NCI-H526 (cell line): ENCODE measurements around the gene SH2D2A.

Experiments used
- DNase-seq, 2 experiments: peaks; one replicate each; lab custom pipeline; 2025; lab: John Stamatoyannopoulos, UW

Gene SH2D2A

DNA sequence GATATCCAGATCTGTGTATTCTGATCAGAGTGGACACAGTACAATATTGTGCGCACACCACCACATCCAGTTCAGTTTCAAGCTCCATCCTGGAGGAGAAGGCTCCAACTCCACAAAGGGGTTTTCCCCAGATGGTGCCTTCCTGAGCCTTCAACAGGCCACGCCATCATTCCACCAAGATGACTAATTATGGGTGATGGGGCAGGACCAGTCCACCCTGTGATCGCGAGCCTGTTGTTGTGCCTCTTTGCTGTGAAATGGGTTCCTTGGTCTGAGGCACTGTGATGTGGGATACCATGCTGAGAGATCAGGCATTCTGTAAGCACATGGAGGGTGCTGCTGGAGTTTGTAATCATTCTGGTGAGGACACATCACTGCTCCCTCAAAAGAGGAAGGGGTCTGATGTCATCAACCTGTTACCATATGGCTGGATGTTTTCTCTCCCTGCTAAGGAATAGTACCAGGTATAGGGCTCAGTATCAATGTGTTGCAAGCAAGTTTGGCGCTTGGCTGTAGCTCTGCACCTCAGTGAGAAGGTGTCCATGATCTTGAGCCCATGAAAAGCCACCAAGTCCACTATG, 6.7 kb upstream of the SH2D2A start:
- no peak for DNase-seq

DNA sequence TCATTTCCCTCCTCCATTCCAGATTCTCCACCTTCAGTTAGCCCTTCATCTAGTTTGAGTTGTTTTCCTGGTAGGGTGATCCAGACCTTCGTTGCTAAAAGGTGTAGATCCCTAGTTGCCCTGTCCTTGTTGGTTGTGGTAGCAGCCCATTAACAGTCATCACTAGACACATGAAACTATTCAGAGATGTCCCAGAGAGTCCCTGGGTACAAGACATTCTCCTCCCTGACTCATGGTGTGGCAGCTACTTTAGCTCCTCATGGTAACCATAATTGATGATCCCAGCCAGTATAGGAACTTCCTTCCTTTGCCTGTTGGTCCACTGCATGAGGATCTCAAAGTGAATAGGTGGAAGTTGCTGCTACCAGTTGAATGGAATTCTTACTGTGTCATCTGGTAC, 6.0 kb upstream of the SH2D2A start:
- DNase-seq: no peak

DNA sequence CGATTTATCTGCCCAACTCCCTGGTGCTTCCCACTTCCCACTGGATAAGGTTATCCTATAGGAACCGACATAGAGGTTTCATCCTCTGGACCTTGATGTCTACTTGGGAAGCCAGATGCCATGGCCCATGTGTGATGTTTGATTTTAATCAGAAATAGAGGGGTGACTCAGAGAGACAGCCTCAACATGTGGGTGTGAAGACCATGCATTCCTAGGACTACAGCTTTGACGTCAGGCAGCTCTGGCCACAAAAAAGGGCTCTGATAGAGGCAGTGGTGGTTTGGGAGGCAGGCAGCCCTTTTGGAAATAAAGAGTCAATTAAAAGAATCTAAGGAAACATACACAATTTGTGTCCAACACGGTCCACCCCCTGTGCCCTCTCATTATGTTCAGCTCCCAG, 5.2 kb upstream of the SH2D2A start:
- no peak for DNase-seq

DNA sequence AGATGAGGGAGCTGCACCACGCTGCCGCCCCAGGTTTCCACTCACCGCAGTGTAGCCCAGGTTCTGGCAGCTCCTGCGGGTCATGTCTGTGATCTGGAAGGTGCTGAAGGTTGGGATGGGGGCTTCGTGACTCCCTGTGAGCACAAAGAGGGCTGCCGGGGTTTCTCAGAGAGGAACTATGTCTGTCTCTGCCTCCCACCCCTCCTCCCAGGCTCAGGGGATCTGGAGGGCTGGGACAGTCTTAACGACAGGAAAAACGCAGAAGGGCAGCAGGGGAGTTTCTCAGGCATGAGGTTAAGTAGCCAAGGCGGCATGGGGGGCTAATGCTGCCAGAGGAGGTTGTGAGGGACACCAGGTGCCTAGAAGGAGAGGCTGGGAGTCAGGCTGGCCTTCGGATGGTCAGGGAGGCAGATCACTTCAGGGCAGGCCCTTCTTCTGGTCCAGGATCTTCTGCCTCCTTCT, 656 bp downstream of the SH2D2A start:
- no peak for DNase-seq

DNA sequence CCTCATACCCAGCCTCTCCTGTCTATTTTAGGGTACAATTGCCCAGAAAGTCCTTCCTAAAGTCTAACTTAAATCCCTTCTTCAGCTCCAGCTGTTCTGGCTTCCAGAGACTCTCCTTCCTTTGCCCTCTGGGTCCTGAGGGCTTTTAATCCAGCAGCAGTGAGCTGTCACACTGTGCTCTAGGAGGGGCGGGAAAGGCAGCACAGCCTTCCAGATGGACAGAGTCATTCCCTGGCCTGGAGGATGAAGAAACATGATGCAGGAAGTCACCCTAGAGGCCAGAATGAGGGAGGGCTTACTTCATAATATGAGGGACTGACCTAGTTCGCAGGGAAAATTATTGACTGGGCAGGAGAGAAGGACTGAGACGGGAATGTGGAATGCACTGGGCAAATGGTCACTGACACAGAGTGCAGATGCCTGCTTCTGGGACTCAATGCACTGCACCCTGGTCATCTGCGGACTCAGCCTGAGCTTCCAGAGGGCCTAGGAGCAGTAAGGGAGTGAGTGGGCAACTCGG, 1.3 kb downstream of the SH2D2A start:
- DNase-seq: peak in 1 of 2 experiments; percentile 25

DNA sequence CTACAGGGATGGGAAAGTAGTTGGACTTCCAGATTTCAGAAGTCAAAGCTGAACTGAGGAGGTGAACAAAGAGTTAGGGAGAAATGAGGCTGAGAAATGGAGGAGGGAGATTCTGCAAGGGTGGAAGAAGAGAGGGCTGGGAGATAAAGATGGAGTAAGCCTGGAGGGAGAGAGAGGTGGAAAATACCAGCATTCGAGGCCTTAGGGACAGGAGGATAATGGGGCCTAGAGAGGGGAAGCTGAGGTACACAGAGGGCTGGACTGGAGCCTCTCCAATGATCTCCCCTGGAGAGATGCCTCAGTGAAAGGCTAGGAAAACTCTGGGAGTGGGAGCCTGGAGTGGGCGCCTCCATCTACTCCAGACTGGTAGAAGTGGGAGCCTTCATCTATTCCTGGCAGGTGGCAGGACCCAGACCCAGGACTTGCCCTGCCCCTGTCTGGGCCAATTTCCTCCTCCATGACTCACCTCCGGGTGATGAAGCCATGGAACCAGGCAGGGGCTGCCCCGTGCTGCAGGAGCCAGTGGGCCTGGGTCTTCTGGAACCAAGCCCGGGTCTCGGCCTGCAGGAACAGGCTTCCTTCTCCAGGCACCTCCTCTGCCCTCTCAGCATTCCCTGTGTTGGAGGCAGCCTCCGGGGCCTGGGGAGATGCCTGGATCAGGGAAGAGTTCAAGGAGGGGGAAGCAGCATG, 1.9 kb downstream of the SH2D2A start:
- DNase-seq: no peak

DNA sequence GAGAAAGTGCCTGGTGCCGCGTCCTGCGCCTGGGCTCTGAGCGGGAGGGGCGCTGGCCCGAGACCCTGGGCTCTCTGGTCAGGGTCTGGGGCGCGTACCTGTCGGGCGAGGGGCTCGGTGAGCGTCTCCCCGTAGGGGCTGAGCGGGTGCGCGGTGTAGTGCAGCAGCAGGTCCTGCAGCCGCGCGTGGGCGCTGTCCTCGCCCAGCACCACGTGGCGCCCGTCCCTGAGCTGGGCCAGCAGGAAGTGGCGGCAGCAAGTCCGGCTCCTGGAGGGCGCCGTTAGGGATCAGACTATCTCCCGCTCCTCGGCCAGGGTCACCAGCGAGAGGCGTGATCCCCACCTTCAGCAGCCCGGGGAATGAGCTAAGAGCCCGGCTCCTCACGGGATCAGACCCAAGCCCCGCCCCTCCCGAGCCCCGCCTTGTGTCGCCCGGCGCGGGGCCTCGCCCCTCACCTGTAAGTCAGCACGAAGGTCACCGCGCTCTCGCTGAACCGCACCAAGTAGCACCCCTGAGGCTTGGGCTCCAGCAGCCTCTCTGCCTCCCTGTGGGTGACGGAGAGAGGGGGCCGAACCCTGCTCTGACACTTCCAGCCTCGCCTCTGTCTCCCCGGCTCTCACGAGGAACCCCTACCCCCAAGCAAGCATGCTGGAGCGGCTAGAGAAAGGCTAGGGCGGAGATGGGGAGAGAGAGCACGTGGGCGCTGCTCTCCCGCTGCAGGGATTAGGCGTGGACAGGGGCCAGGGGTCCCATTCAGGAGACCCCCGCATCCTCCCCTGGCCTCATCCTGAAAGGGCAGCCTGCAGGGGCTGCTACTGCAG, 2.7 kb downstream of the SH2D2A start:
- DNase-seq: peak; percentile 70 to 97

DNA sequence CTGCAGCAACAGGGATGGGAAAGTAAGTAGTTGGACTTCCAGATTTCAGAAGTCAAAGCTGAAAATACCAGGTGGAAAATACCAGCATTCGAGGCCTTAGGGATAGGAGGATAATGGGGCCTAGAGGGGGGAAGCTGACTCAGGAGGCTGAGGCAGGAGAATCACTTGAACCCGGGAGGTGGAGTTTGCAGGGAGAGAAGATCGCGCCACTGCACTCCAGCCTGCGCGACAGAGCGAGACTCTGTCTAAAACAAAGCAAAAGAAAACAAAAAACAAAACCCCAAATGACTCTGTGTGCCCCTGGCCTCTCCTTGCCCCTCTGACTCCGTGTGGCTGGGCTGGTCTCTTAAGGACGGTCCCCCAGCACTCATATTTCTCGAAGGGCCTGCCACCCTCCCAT, 3.4 kb downstream of the SH2D2A start:
- no peak for DNase-seq

DNA sequence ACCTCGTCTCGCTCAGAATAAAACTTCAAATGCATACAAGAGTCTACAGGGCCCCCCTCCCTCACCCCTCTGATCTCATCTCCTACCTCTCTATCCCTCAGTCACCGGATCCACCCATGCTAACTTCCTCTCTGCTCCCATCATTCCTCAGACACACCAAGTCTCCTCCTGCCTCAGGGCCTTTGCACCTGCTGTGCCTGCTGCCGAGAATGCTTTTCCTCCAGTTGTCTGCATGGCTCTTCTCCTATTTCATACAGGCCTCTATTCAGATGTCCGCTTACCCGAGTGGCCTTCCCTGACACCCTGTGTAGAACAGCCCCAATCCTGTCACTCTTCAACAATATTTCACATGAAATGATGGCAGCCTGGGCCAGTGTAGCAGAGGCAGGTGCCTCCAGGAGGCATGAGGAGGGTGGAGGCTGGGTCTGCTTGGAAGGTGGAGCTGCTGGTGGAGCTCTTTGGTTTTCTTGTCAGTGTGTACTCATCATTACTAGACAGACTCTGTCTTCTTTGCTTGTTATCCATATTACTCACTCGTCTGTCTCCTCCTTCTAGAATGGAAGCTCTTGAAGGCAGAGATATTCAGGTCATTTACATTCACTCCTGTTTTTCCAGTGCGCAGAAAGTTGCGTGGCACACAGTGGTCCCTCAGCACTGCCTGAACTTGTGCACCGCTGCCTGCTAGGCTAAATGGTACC, 4.2 kb downstream of the SH2D2A start:
- no peak for DNase-seq

DNA sequence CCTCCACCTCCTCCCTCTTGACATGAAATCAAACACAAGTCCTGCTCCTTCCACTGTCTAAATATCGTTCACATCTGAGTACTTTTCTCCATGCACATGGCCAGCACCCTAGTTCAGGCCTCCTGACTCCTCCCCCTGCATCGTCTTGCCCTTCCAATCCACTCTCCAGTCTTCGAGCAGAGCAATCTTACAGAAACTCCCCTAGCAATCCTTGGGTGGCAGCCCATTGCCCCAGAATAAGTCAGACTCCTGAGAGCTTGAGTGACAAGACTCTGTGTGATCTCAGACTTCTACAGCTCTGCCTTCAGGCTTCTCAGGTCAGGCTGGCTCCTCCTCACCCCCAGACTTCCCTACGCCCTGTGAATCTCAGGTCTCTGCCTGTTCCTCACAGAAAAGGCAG, 5.5 kb downstream of the SH2D2A start:
- no peak for DNase-seq

DNA sequence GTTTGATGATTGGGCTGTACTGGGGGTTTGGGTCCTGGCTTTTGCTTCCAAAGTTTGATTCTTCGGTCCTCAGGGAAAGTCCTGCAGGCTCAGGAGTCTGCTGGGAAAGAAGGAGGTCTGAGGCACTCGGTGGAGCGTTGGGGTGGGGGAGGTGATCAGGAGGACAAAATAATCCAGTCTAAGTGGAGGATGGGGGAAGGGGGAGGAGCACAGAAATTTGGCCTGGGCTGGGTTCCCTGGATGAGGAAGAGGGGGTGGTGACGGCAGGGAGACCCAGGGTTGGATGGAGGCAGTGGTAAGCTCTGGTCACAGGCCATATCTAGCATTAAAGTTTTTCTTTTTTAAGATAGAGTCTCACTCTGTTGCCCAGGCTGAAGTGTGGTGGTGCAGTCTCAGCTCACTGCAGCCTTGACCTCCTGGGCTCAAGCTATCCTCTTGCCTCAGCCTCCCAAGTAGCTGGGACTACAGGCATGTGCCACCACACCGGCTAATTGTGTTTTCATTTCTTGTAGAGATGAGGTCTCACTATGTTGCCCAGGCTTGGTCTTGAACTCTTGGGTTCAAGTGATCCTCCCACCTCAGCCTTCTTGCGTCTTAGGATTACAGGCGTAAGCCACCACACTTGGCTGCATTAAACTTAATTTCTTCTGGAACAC, 6.8 kb downstream of the SH2D2A start:
- no peak for DNase-seq

DNA sequence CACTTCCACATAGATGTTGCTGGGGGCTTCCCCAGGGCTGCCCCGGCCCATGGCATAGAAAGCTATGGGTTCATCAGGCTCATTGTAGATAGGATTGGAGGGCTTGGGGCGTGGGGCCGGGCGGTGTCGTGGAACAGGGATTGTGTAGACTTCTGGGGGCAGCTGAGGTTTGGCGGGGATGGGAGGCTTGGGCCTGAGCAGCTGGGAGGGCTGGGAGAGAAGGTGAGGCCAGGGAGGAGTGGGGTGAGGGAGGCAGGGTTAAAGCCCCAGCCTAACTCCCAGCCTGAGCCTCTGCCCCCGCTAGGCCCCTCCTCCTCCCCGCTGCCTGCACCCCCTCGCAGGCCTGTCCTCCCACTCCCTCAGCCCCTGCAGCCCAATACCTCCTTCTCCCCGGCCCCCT, 7.4 kb downstream of the SH2D2A start:
- no peak for DNase-seq

DNA sequence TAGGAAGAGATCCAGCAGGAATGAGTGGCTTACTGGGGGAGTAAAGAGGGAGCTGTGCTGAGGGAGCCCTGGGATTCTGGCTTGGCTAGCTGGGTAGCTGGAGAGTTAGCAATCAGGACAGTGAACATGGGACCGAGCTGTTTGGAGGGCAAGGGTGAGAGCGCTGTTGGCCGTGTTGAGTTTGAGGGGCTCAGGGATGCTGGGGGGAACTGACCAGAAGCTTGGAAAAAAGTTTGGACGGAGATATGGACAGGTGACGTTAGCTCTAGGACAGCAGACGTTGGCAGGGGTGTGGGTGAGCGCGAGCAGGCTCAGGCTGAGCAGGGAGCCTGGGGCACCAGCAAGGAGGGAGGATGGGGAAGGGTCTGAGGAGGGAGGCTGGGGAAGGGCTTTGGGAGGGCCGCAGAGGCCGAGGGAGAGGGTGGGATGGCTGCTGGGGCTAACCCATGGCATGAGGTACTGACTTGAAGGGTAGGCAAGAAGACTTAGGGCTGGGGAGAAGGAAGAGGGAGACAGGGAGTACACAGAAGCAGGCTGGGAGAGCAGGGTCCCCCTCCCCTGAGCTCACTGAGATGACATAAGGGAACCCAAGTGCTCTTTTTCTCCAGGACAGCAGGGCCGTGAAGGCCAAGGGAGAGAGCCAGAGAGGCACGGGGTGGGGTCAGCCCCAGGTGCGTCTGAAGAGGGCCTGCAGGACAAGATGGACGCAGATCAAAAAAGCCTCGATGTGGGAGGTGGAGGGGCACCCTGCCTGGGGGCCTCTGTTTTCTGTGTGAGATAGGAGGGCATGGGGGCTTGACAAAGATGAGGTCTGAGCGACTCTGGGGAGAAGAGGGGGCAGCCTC, 8.2 kb downstream of the SH2D2A start:
- no peak for DNase-seq

DNA sequence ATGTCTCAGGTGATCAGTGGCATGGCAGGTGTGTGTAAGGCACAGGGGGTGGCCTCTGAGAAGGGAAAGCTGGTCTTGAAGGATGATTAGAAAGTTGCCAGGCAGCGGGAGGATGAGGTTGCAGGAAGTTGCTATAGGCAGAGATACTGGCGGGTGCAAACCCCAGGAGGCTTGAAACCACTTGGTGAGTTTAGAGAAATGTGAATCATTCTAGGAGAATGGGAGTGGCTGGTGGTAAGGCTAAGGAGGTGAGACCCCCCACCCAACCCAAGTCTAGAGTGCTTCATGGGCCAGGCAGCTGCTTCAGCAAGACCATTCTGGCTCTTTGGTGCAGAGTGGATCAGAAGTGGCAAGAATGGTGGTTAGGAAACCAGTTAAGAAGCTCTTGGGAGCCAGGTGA, 9.0 kb downstream of the SH2D2A start:
- no peak for DNase-seq

DNA sequence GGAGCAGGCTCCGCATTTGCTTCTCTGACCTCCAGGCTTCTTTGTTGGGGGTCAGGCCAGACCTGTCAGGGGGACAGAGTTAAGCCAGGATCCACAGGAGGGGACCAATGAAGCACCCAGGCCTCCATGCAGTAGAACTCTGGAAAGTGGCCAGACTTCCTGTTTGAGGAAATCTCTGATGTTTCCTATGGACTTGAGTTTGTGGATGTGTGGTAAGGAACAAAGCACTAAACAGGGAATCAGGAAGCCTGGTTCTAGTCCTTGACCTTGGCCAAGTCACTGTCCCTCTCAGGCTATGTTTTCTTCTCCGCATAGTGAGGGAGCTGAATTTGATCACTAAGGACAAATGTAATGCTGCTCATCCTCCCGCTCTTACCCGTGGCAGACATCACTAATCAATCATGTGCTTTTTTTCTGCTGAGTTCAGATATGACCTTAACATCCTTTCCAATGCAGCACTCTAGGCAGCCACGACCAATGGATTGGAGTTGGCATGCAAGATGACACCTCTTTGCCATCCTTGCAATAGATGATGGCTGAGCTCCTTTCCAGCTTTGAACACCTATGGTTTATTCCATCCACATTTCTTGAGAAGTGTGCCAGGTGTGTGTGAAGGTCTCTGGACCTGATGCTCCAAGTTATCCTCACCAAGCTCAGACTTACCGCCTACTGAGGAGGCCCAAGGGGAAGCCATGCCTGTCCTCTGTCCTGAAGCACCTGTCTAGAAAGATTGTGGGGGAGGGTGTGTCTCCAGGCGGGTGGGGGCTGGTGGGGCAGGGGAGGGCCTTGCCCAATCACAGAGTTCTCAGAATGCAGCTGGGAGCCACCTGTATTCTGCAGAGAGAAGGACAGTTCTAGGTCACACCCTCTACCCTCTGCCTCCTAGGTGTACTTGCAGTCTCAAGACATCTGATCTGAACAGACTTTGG, 9.9 kb downstream of the SH2D2A start:
- DNase-seq: no peak

DNA sequence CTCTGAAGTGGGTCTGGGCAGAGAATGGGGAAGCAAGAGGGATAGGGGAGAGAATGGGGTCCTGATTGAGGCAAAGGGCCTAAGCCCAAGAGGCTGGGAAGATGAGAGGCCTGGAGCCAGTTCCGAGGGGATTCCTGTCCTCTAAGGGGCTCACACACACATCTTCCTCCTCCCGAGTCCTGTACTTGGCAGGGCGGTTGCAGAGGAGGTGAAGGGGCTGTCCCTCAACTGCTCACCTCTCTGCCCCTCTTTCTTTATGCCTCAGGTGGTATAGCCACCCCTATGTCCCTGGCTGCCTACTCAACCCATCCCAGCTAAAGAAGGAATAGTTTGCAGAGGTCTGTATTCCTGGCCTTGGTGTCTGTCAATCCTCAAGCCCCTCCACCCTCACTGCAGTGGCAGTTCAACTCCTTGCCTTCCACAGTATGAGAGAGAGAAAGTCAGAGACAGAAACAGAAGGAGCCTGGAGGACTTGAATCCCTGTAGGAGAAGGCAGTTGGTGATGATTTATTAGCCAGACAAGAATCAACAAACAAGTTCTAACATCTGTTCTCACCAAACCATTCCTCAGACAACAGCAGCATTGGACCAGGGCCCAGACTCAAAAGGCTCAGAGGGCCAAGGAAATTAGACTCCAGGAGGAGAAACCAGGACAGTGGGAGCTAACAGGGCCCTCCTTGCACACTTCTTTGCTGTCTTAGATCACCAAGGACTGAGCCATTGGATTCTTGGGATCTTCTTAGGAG, 10.7 kb downstream of the SH2D2A start:
- no peak for DNase-seq

DNA sequence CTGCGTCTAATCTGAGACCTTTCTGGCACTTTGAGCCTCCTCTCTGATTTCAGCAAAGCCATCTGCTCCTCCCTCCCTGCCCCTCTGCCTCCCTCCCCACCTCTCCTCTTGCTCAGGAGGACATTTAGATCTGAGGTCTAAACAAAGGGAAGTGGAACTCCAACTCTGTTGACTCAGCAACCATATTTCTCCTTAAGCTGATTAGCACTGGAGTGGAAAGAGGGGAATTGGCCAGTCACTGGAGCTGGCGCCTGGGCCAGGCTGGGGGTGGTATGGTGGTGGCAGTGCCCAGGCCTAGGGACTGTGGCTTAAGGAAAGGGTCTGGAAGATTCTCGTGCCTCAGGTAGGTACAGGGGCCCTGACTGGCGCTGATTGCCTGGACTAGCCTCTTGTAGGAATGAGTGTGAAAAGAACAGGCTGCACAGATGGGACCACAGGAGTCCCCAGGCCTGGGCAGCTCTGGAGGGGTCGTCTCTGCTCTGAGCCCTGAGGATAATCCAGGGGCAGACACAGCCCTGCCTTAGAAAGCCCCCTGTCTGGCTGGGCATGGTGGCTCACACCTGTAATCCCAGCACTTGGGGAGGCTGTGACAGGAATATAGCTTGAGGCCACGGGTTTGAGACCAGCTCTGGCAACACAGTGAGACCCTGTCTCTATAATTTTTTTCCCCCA, 11.9 kb downstream of the SH2D2A start:
- no peak for DNase-seq

DNA sequence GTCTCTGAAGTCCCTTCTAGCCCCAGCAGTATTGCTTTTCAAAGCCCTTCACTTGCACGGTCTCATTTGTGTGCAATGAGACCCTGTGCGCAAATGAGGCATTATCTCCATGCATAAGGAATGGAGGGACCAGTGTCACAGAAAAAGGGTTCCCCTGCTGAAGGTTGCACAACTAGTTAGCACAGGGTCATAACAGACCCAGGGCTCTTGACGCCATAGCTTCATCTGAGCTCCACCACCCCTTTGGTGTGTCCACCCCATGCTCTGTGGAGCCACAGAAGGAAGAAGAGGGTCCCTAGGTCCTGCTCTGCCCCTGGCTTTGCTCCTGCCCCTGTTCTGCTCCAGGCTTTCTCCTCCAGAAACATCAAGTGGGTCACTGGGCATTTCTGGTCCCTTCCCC, 12.6 kb downstream of the SH2D2A start:
- no peak for DNase-seq
